Upper lobe of left lung (tissue), 6 donors: Measurements from ENCODE around the gene C2orf69. TPM values are rescaled to one million over a fixed set of nuclear protein-coding genes. Genes with fewer than 3 reads are reported as not detected.

Source experiments
- ATAC-seq, 2 donors: fragments of 200-7000 bp; cut with Tn5 transposase; one replicate each; pipeline ENCODE4 v1.9.1; 2022; ENCODE audit warnings: mild to moderate bottlenecking in 2 of 2, moderate library complexity in 2 of 2; ENCODE audit not compliant: low FRiP score in 2 of 2
- DNase-seq, 2 donors: peaks; one replicate each; pipeline ENCODE4 v3.0.0-alpha.2; 2019 to 2020
- H3K27ac ChIP-seq, 4 donors: fragments of 200-600 bp; sonication (generic); one replicate each; pipeline ENCODE4 v1.5.1; 2016 to 2019
- H3K27me3 ChIP-seq, 4 donors: fragments of 200-600 bp; sonication (generic); one replicate each; pipeline ENCODE4 v1.5.1; 2017 to 2019
- H3K36me3 ChIP-seq, 4 donors: fragments of 200-600 bp; sonication (generic); one replicate each; pipeline ENCODE4 v1.5.1; 2016 to 2019
- H3K4me1 ChIP-seq, 4 donors: fragments of 200-600 bp; sonication (generic); one replicate each; pipeline ENCODE4 v1.5.1; 2018 to 2019
- H3K4me3 ChIP-seq, 4 donors: fragments of 200-600 bp; sonication (generic); one replicate each; pipeline ENCODE4 v1.5.1; 2017 to 2019; ENCODE audit warnings: mild to moderate bottlenecking in 2 of 4, moderate library complexity in 1 of 4
- H3K9me3 ChIP-seq, 4 donors: fragments of 200-600 bp; sonication (generic); one replicate each; pipeline ENCODE4 v1.5.1; 2018 to 2019
- CTCF ChIP-seq, 6 experiments: fragments of 450-650 bp in 4 of 6; fragments of 200-600 bp in 2 of 6; sonication (generic) in 2 of 6; IDR thresholded peaks; one replicate each; pipeline ENCODE4 v1.5.1; 2016 to 2019; ENCODE audit warnings: antibody characterized with exemption in 6 of 6
- EP300 ChIP-seq, 4 donors: sonication (generic); formaldehyde crosslinking; IDR thresholded peaks; one replicate each; pipeline ENCODE4 v1.5.1; 2017; ENCODE audit warnings: antibody characterized with exemption in 4 of 4, control low read depth in 2 of 4
- POLR2A ChIP-seq, 4 donors: fragments of 450-650 bp; IDR thresholded peaks; one replicate each; pipeline ENCODE4 v1.5.1; 2016 to 2017; ENCODE audit warnings: antibody characterized with exemption in 4 of 4, mild to moderate bottlenecking in 2 of 4
- POLR2AphosphoS5 ChIP-seq, 2 donors: sonication (generic); formaldehyde crosslinking; IDR thresholded peaks; one replicate each; pipeline ENCODE4 v1.5.1; 2017; ENCODE audit warnings: antibody characterized with exemption in 2 of 2
- WGBS, 2 donors: methylation state at CpG; one replicate each; pipeline ENCODE4 v1.1.5; 2017 to 2018; 5-methylcytosine and 5-hydroxymethylcytosine counted together
- total RNA-seq, 6 donors: library from RNA; depleted of rRNA in 4 of 6; stranded (reverse); fragments of >200 nt in 4 of 6; gene quantifications; one replicate each; pipeline versions ENCODE4 v1.1.0 to v1.2.1, GENCODE V29; 2016 to 2021
- donor health status: DM: no; HTN: no; CAD: no; lungs with moderate emphysema.
- donor health status: DM: no; HTN: yes; CAD: no; lungs with severe emphysema.

Gene C2orf69
- total RNA-seq, 6 donors from 2014 or later: 6.0 to 14.9 (median 11.5) TPM

- WGBS, 2 donors: 0% methylated on average over 16 to 64 of the region's 64 CpGs
- TF ChIP-seq CTCF (IDR thresholded peaks at IDR 0.05): peak in 5 of 6 experiments; percentile 6 to 44 (median 25)
- peak in 3 of 4 donors; percentile 50 to 84 (median 57) for TF ChIP-seq POLR2A (IDR thresholded peaks at IDR 0.05)
- TF ChIP-seq EP300 (IDR thresholded peaks at IDR 0.05): no peak
- TF ChIP-seq POLR2AphosphoS5 (IDR thresholded peaks at IDR 0.05): peak; percentile 57 to 70
- Histone ChIP-seq H3K36me3 (peaks cover 0 to 18% (median 9%) of the 10 kb centered on the region in 4 donors), H3K9me3 (peaks cover 0 to 6% (median 0%) of the 10 kb centered on the region in 4 donors), H3K27ac (peak within 1 kb of the TSS; percentile 90 to 97 (median 95)), H3K4me1 (peaks cover 27 to 49% (median 35%) of the 10 kb centered on the region in 4 donors), H3K27me3 (no peaks in the 10 kb centered on the region), H3K4me3 (peak within 1 kb of the TSS; percentile 81 to 100 (median 94))
- ATAC-seq (peak; percentile 97 to 98), DNase-seq (peak; percentile 86 to 92)
Measured at GRCh38 chr2:199955339-199956061, 44.4 kb downstream of the C2orf69 start, which contains the start of the genes MAIP1 and TYW5. Gene MAIP1, plus strand, starts transcription at chr2:199955582. Its CDS starts 217 bp downstream, at chr2:199955799. Gene TYW5, minus strand, starts transcription at chr2:199955491. Its CDS starts 21 bp downstream, at chr2:199955470.

GRCh38 chr2:199956062-199956380 is 44.9 kb downstream of the C2orf69 start:
- Histone ChIP-seq H3K27me3 (no peaks in the 10 kb centered on the region), H3K36me3 (peaks cover 4 to 23% (median 13%) of the 10 kb centered on the region in 4 donors), H3K4me3 (peak overlapping the region; percentile 81 to 100 (median 94)), H3K9me3 (peaks cover 0 to 6% (median 0%) of the 10 kb centered on the region in 4 donors), H3K27ac (peak overlapping the region; percentile 90 to 97 (median 95)), H3K4me1 (peaks cover 27 to 49% (median 35%) of the 10 kb centered on the region in 4 donors)
- WGBS, 2 donors: 0% methylated on average over 6 to 10 of the region's 10 CpGs
- TF ChIP-seq EP300 (IDR thresholded peaks at IDR 0.05): no peak
- TF ChIP-seq POLR2AphosphoS5 (IDR thresholded peaks at IDR 0.05): no peak
- no peak for TF ChIP-seq CTCF (IDR thresholded peaks at IDR 0.05)
- no peak for DNase-seq
- ATAC-seq: no peak

- peaks cover 0 to 6% (median 0%) of the 10 kb centered on the region in 4 donors for H3K9me3 ChIP-seq
- no peak for TF ChIP-seq EP300 (IDR thresholded peaks at IDR 0.05)
- TF ChIP-seq CTCF (IDR thresholded peaks at IDR 0.05): no peak
- TF ChIP-seq POLR2AphosphoS5 (IDR thresholded peaks at IDR 0.05): no peak
- no peak for TF ChIP-seq POLR2A (IDR thresholded peaks at IDR 0.05)
- DNase-seq (no peak), ATAC-seq (no peak)
- 88 to 93% methylated on average over 4 of the region's 4 CpGs for WGBS, 2 donors
- peaks cover 27 to 44% (median 32%) of the 10 kb centered on the region in 4 donors for H3K4me1 ChIP-seq
- H3K27ac ChIP-seq: no peak overlapping the region
- peaks cover 11 to 34% (median 24%) of the 10 kb centered on the region in 4 donors for H3K36me3 ChIP-seq
- H3K27me3 ChIP-seq: no peaks in the 10 kb centered on the region
- H3K4me3 ChIP-seq: no peak overlapping the region
Measured at GRCh38 chr2:199958014-199958413, 46.9 kb downstream of the C2orf69 start.

- Histone ChIP-seq H3K4me3 (no peak overlapping the region), H3K9me3 (no peaks in the 10 kb centered on the region), H3K4me1 (peaks cover 3 to 14% (median 7%) of the 10 kb centered on the region in 4 donors), H3K27me3 (no peaks in the 10 kb centered on the region), H3K36me3 (peaks cover 19 to 66% (median 39%) of the 10 kb centered on the region in 4 donors), H3K27ac (no peak overlapping the region)
- ATAC-seq (no peak), DNase-seq (no peak)
- WGBS, 2 donors: 80 to 100% methylated on average over 2 of the region's 2 CpGs
- no peak for TF ChIP-seq EP300 (IDR thresholded peaks at IDR 0.05)
- no peak for TF ChIP-seq CTCF (IDR thresholded peaks at IDR 0.05)
- TF ChIP-seq POLR2AphosphoS5 (IDR thresholded peaks at IDR 0.05): no peak
- TF ChIP-seq POLR2A (IDR thresholded peaks at IDR 0.05): no peak
Measured at GRCh38 chr2:199962203-199962602, 51.1 kb downstream of the C2orf69 start.
